Epithelial cell of esophagus (primary cell): ENCODE results near the gene PIK3CD.

Experiments
- DNase-seq: peaks from one replicate; pipeline ENCODE4 v3.0.0; 2010; ENCODE audit warnings: low read depth
- H3K4me3 ChIP-seq: 2 replicates; pipeline ENCODE4 v1.5.1; 2011; ENCODE audit warnings: mild to moderate bottlenecking, low read length, control low read depth
- TF ChIP-seq, protein P1 (sequence below): IDR thresholded peaks from 2 replicates; pipeline ENCODE4 v1.5.1; 2011; ENCODE audit warnings: low read depth, mild to moderate bottlenecking, low read length, control low read depth, inconsistent platforms; ENCODE audit not compliant: insufficient read depth; ENCODE audit errors: missing control alignments

PIK3CD gene

DNA sequence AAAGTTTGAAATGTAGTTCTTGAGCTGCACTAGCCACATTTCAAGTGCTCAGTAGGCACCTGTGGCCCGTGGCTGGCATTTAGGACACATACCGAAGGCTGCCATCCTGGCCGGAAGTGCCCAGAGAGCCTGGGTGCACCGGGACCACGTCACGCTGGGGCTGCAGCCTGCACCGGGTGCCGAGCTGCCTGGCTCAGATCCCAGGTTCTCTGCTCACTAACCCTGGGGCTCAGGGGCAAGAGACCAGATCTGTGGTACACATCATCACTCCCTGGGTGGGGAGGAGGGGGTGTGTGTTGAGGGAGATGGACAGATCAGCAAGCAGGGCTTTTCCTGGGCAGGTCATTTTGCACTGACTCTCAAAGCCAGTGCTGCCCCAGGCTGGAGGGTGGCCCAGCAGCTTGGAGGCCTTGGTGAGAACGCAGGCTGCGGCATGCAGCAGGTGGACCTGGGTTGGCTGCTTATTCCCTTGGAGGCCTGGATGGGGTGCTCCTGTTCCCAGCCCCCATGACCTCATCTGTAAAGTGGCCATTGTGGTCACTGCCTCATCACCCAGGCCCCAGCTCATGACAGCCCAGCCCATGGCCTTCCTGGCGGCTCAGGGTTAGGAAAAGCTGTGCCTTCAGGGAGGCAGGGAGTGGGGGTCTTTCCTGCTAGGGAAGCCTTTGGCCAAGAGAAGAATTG lies 39.2 kb upstream of the PIK3CD start:
- no peak overlapping the region for H3K4me3 ChIP-seq
- TF ChIP-seq, protein P1, sequence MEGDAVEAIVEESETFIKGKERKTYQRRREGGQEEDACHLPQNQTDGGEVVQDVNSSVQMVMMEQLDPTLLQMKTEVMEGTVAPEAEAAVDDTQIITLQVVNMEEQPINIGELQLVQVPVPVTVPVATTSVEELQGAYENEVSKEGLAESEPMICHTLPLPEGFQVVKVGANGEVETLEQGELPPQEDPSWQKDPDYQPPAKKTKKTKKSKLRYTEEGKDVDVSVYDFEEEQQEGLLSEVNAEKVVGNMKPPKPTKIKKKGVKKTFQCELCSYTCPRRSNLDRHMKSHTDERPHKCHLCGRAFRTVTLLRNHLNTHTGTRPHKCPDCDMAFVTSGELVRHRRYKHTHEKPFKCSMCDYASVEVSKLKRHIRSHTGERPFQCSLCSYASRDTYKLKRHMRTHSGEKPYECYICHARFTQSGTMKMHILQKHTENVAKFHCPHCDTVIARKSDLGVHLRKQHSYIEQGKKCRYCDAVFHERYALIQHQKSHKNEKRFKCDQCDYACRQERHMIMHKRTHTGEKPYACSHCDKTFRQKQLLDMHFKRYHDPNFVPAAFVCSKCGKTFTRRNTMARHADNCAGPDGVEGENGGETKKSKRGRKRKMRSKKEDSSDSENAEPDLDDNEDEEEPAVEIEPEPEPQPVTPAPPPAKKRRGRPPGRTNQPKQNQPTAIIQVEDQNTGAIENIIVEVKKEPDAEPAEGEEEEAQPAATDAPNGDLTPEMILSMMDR = no peak
- no peak for DNase-seq

DNA sequence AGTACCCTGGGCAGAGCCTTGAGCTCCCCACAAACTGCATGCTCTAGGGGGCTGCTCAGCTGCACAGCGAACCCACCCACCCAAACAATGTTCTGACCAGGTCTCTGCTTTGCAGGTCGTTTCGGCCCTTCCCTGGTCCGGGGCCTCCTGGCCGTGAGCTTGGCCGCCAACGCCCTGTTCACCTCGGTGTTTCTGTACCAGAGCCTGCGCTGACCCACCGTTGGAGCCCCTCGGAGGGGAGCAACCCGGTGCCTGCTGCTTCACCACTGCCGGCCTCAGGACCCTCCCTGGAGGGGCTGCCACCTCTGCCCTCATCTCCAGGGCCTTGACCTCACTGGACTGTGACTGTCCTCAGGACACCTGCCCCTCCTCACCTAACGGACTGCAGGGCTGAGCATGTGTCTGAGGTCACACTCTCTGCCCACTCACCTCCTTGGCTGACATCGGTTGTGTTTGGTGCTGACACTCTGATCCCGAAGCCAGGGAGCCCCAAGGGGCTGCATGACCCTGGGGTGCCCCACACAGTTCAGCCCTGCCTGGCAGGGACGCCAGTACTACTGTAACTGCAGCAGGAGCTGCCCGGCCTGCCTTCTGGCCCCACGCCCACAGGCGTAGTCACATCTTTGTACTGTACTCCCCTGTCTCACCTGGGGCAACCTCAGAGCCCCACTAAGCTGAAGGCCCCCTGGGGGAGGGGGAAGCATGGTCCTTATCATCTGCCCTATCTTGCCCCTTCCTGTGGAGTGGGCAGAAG lies 38.5 kb upstream of the PIK3CD start:
- TF ChIP-seq, protein P1 = no peak
- DNase-seq = no peak
- H3K4me3 ChIP-seq = no peak overlapping the region

GRCh38 chr1:9613625-9614299 lies 37.8 kb upstream of the PIK3CD start:
- TF ChIP-seq, protein P1 = no peak
- no peak overlapping the region for H3K4me3 ChIP-seq
- no peak for DNase-seq

- no peak overlapping the region for H3K4me3 ChIP-seq
- peak; percentile 59 for DNase-seq
- TF ChIP-seq, protein P1 = peak; percentile 69
Observed at GRCh38 chr1:9615316-9616063, 36.0 kb upstream of the PIK3CD start.

DNA sequence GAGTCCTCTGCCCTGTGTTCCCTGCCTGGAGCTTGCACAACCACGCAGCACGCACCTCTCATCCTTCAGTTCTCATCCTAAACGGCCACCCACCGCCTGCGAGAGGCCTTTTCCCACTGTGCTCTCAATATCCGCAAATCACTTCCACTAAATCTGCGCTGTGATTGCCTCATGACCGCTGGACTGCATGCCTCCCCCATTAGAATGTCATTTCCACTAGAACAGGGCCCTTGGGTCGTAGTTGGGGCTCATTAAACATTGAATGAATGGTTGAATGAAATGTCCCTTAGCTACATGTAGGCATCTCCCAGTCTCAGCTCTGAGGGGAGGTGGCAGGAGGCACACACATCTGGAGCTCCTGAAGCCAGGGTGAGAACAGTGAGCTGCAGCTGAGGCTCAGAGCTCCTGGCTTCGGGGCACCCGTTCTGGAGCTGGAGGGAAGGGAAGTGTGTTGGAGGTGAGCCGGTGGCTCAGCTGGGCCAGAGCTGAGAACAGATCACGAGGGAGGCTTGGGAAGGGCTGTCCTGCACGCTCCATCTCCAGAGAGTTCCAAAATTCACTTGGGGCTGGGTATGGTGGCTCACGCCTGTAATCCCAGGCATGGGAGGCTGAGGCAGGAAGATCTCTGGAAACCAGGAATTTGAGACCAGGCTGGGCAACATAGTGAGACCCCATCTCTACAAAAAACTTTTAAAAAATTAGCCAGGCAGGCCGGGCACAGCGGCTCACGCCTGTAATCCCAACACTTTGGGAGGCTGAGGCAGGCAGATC lies 32.4 kb upstream of the PIK3CD start:
- no peak for DNase-seq
- H3K4me3 ChIP-seq = no peak overlapping the region
- TF ChIP-seq, protein P1 = no peak

DNA sequence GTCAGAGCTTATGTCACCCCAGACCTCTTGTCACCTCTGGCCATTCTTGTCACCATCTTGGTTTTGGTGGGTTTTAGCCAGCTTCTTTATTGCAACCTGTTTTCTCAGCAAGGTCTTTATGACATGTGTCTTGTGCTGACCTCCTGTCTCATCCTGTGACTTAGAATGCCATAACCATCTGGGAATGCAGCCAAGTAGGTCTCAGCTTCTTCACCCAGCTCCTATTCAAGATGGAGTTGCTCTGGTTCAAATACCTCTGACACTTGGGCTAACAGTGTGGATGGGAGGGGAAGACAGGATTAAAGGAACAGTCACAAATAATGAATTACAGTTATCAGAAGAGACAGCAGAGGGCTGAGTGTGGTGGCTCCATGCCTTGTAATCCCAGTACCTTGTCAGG lies 30.5 kb upstream of the PIK3CD start:
- TF ChIP-seq, protein P1 = no peak
- no peak overlapping the region for H3K4me3 ChIP-seq
- peak; percentile 12 for DNase-seq
